HepG2 (cell line): ENCODE results near the gene NEURL1. TPM values are rescaled to one million over a fixed set of nuclear protein-coding genes. Genes with fewer than 3 reads are reported as not detected.
A peak's percentile ranks its signal among the peaks of the same experiment; 100 is the strongest.

ENCODE experiments used
- ATF6 ChIP-seq: sonication (generic); formaldehyde crosslinking; conservative IDR thresholded peaks from 2 replicates; pipeline ENCODE4 v1.4.0; 2020; ENCODE audit warnings: missing genetic modification reagents
- CERS6 ChIP-seq: sonication (generic); formaldehyde crosslinking; IDR thresholded peaks from 2 replicates; pipeline ENCODE4 v1.5.0; 2020; ENCODE audit warnings: missing genetic modification reagents
- CREB1 ChIP-seq, 2 experiments: fragments of 450-650 bp in 1 of 2; IDR thresholded peaks; 2 replicates each; pipeline ENCODE4 v1.6.1; 2016 to 2017; ENCODE audit warnings: control low read depth in 1 of 2, mild to moderate bottlenecking in 1 of 2, missing compliant biosample characterization in 1 of 2, missing genetic modification characterization in 1 of 2
- ELF3 ChIP-seq: IDR thresholded peaks from 2 replicates; pipeline ENCODE4 v1.6.1; 2016; ENCODE audit warnings: missing genetic modification reagents, missing compliant biosample characterization
- FOXA3 ChIP-seq: IDR thresholded peaks from 2 replicates; pipeline ENCODE4 v1.6.1; 2016; ENCODE audit warnings: missing genetic modification reagents, missing compliant biosample characterization
- FOXO4 ChIP-seq: sonication (generic); formaldehyde crosslinking; conservative IDR thresholded peaks from 2 replicates; pipeline ENCODE4 v1.8.1; 2023; ENCODE audit warnings: missing genetic modification reagents
- KDM4B ChIP-seq: sonication (generic); formaldehyde crosslinking; IDR thresholded peaks from 2 replicates; pipeline ENCODE4 v1.4.0; 2020; ENCODE audit warnings: missing genetic modification reagents
- KLF16 ChIP-seq, 2 experiments: sonication (generic) in 1 of 2; formaldehyde crosslinking in 1 of 2; IDR thresholded peaks; 2 replicates each; pipeline versions ENCODE4 v1.6.1 to v1.8.0; 2016 to 2023; ENCODE audit warnings: missing genetic modification reagents in 2 of 2, missing compliant biosample characterization in 1 of 2
- KLF6 ChIP-seq: IDR thresholded peaks from 2 replicates; pipeline ENCODE4 v1.8.0; 2016; ENCODE audit warnings: missing biosample characterization, missing genetic modification reagents
- MEIS2 ChIP-seq: sonication (generic); formaldehyde crosslinking; IDR thresholded peaks from 2 replicates; pipeline ENCODE4 v1.9.0; 2021; ENCODE audit warnings: mild to moderate bottlenecking, missing genetic modification reagents
- NR2F6 ChIP-seq, 2 experiments: IDR thresholded peaks; 2 replicates each; pipeline ENCODE4 v1.6.1; 2016; ENCODE audit warnings: antibody characterized with exemption in 1 of 2, mild to moderate bottlenecking in 1 of 2
- SMAD3 ChIP-seq: sonication (generic); formaldehyde crosslinking; IDR thresholded peaks from 2 replicates; pipeline ENCODE4 v1.4.0; 2020; ENCODE audit warnings: missing genetic modification reagents
- SP4 ChIP-seq: sonication (generic); formaldehyde crosslinking; IDR thresholded peaks from 2 replicates; pipeline ENCODE4 v1.8.1; 2023; ENCODE audit warnings: mild to moderate bottlenecking, missing genetic modification reagents
- ZBTB25 ChIP-seq: IDR thresholded peaks from 2 replicates; pipeline ENCODE4 v1.6.1; 2018; ENCODE audit warnings: missing genetic modification reagents
- ZBTB33 ChIP-seq: sonication (generic); formaldehyde crosslinking; IDR thresholded peaks from 2 replicates; pipeline ENCODE4 v1.4.0; 2020; ENCODE audit warnings: missing genetic modification reagents
- ZNF609 ChIP-seq: sonication (generic); formaldehyde crosslinking; IDR thresholded peaks from 2 replicates; pipeline ENCODE4 v1.4.0; 2020; ENCODE audit warnings: mild to moderate bottlenecking, missing genetic modification reagents, borderline replicate concordance
- polyA plus RNA-seq, 8 experiments: library from polyadenylated mRNA; depleted of rRNA in 3 of 8; stranded (reverse) in 7 of 8; unstranded in 1 of 8; fragments of >200 nt; fragmentation: Illumina TruSeq in 4 of 8; extraction: Trizol in 4 of 8; gene quantifications; 2 replicates each; pipeline versions ENCODE4 v1.2.1 to v1.2.3, GENCODE V29; 2011 to 2016; ENCODE audit warnings: low read depth in 4 of 8, missing spikeins in 1 of 8, mixed read lengths in 1 of 8; ENCODE audit not compliant: insufficient read depth in 1 of 8
- total RNA-seq, 5 experiments: library from RNA; depleted of rRNA; stranded (reverse); fragments of >200 nt; fragmentation: Illumina TruSeq; extraction: Trizol; gene quantifications; 2 replicates each; pipeline ENCODE4 v1.2.3, GENCODE V29; 2016; ENCODE audit warnings: low read depth in 1 of 5

The NEURL1 gene
- total and polyA plus RNA-seq, 2 of the 13 experiments (the other 11 are each of a cell fraction or from before 2014, with no cell fraction given): not detected

GRCh38 chr10:103504181-103504783, 10.8 kb downstream of the NEURL1 start (continued):
- 0 out of 2 replicates have a peak, but pooled peaks have one; percentile 33 for TF ChIP-seq KDM4B (CRISPR knock-in tag)
- TF ChIP-seq MEIS2 (CRISPR knock-in tag): peak; percentile 83; the same call in 1 of the 2 replicates
- TF ChIP-seq ATF6 (CRISPR knock-in tag): no peak
- 0 out of 2 replicates have a peak, but pooled peaks have one; percentile 26 for TF ChIP-seq KLF6 (CRISPR knock-in tag)
- TF ChIP-seq FOXO4: no peak
- TF ChIP-seq SMAD3 (CRISPR knock-in tag): peak; percentile 62; the same call in 1 of the 2 replicates
- peak; percentile 50; the same call in 1 of the 2 replicates for TF ChIP-seq ZNF609 (CRISPR knock-in tag)
- TF ChIP-seq NR2F6 (IDR thresholded peaks at IDR 0.05): peak; percentile 11; the same call in 1 of the 2 replicates
- peak; percentile 70 for TF ChIP-seq NR2F6 (CRISPR knock-in tag; IDR thresholded peaks at IDR 0.05)
- peak in 1 of 2 experiments; percentile 64; a peak in 2 of 4 replicates for TF ChIP-seq KLF16 (CRISPR knock-in tag; IDR thresholded peaks at IDR 0.05)
- 0 out of 2 replicates have a peak, but pooled peaks have one; percentile 34 for TF ChIP-seq ZBTB33
- peak; percentile 76; the same call in 1 of the 2 replicates for TF ChIP-seq ZBTB25 (CRISPR knock-in tag)
- no peak for TF ChIP-seq CREB1 (IDR thresholded peaks at IDR 0.05)
- TF ChIP-seq CREB1 (CRISPR knock-in tag; IDR thresholded peaks at IDR 0.05): peak; percentile 67
- no peak for TF ChIP-seq SP4 (CRISPR knock-in tag)
- peak; percentile 69 for TF ChIP-seq ELF3 (CRISPR knock-in tag)
- peak; percentile 95 for TF ChIP-seq FOXA3 (CRISPR knock-in tag)
- TF ChIP-seq CERS6 (CRISPR knock-in tag): no peak
